DOHH2 (cell line): ENCODE data around the gene XPO6.

Source experiments
- H3F3A ChIP-seq: fragments of 200-600 bp; sonication (generic), shearing (Covaris generic); 2 replicates; pipeline ENCODE4 v1.6.0; 2016; ENCODE audit warnings: antibody characterized with exemption, mild to moderate bottlenecking; ENCODE audit not compliant: control insufficient read depth, insufficient read depth
- H3K27ac ChIP-seq: fragments of 200-600 bp; sonication (generic); 2 replicates; pipeline ENCODE4 v1.5.1; 2014; ENCODE audit warnings: low read depth, mild to moderate bottlenecking, low read length, moderate library complexity
- H3K27me3 ChIP-seq: fragments of 200-600 bp; sonication (generic); 2 replicates; pipeline ENCODE4 v1.6.1; 2014; ENCODE audit warnings: mild to moderate bottlenecking, low read length, mixed read lengths; ENCODE audit not compliant: control insufficient read depth
- H3K36me3 ChIP-seq: fragments of 200-600 bp; sonication (generic); 2 replicates; pipeline ENCODE4 v1.6.1; 2014; ENCODE audit warnings: mild to moderate bottlenecking, low read length, moderate library complexity, mixed read lengths; ENCODE audit not compliant: control insufficient read depth
- H3K4me1 ChIP-seq: fragments of 200-600 bp; sonication (generic); 2 replicates; pipeline ENCODE4 v1.6.1; 2014; ENCODE audit warnings: mild to moderate bottlenecking, low read length, mixed read lengths; ENCODE audit not compliant: control insufficient read depth
- H3K4me2 ChIP-seq: fragments of 200-600 bp; sonication (generic); 2 replicates; pipeline ENCODE4 v1.6.0; 2014; ENCODE audit warnings: mild to moderate bottlenecking, low read length, moderate library complexity
- H3K4me3 ChIP-seq: fragments of 200-600 bp; sonication (generic); 2 replicates; pipeline ENCODE4 v1.5.1; 2014; ENCODE audit warnings: mild to moderate bottlenecking, low read length, mixed read lengths
- H3K79me2 ChIP-seq: fragments of 200-600 bp; sonication (generic); 2 replicates; pipeline ENCODE4 v1.6.1; 2014; ENCODE audit warnings: mild to moderate bottlenecking, low read length, mixed read lengths; ENCODE audit not compliant: control insufficient read depth
- H3K9me2 ChIP-seq: fragments of 200-600 bp; sonication (generic); replicated peaks from 2 replicates; pipeline ENCODE4 v1.6.1; 2014; ENCODE audit warnings: mild to moderate bottlenecking, low read length, mixed read lengths; ENCODE audit not compliant: control insufficient read depth
- H3K9me3 ChIP-seq: fragments of 200-600 bp; sonication (generic); 2 replicates; pipeline ENCODE4 v1.6.1; 2014; ENCODE audit warnings: antibody characterized with exemption, low read length, mixed read lengths; ENCODE audit not compliant: control insufficient read depth, insufficient read depth
- H4K20me1 ChIP-seq: fragments of 200-600 bp; sonication (generic); 2 replicates; pipeline ENCODE4 v1.6.0; 2014; ENCODE audit warnings: low read depth, mild to moderate bottlenecking, antibody characterized with exemption, low read length, moderate library complexity; ENCODE audit not compliant: control insufficient read depth, insufficient read depth
- EZH2phosphoT487 ChIP-seq: fragments of 200-600 bp; sonication (generic); IDR thresholded peaks from 2 replicates; pipeline ENCODE4 v1.6.1; 2017; ENCODE audit warnings: borderline replicate concordance, mild to moderate bottlenecking, antibody characterized with exemption, low read length, moderate library complexity, mixed read lengths
- TF ChIP-seq, protein P1 (sequence below): fragments of 200-600 bp; sonication (generic); IDR thresholded peaks from one replicate; pipeline ENCODE4 v1.5.1; 2014; ENCODE audit warnings: antibody characterized with exemption, mild to moderate bottlenecking, low read depth, low read length; ENCODE audit not compliant: poor library complexity, severe bottlenecking

Gene XPO6

DNA sequence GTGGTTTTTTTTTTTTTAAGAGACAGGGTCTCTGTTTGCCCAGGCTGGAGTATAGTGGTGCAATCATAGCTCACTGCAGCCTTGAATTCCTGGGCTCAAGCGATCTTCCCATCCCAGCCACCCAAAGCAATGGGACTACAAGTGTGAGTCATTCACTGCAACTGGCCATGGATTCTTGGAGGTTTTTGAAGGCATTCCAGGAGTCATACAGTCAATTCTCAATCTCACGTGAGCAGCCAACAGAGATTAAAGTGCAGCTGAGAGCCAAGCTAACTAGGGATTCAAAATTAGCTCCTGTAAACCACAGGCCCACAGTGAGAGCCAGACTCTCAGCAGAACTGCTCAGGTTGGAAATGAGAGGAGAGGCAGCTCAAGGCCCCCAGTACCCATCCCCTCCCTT, 30.2 kb downstream of the XPO6 start:
- H4K20me1 ChIP-seq, result peaks cover 7% of the 10 kb centered on the region; the same call in 1 of the 2 replicates

GRCh38 chr16:28180655-28181460, 30.9 kb downstream of the XPO6 start:
- Histone ChIP-seq H3K79me2 (peaks cover 94% of the 10 kb centered on the region), H3K4me3 (no peak overlapping the region), H4K20me1 (peaks cover 7% of the 10 kb centered on the region; the same call in 1 of the 2 replicates), H3F3A (no peaks in the 10 kb centered on the region), H3K27ac (no peak overlapping the region), H3K9me3 (no peaks in the 10 kb centered on the region), H3K4me2 (no peak overlapping the region), H3K36me3 (peaks cover 70% of the 10 kb centered on the region), H3K9me2 (no peaks in the 10 kb centered on the region), H3K27me3 (no peaks in the 10 kb centered on the region), H3K4me1 (peaks cover 22% of the 10 kb centered on the region)
- TF ChIP-seq, protein P1, sequence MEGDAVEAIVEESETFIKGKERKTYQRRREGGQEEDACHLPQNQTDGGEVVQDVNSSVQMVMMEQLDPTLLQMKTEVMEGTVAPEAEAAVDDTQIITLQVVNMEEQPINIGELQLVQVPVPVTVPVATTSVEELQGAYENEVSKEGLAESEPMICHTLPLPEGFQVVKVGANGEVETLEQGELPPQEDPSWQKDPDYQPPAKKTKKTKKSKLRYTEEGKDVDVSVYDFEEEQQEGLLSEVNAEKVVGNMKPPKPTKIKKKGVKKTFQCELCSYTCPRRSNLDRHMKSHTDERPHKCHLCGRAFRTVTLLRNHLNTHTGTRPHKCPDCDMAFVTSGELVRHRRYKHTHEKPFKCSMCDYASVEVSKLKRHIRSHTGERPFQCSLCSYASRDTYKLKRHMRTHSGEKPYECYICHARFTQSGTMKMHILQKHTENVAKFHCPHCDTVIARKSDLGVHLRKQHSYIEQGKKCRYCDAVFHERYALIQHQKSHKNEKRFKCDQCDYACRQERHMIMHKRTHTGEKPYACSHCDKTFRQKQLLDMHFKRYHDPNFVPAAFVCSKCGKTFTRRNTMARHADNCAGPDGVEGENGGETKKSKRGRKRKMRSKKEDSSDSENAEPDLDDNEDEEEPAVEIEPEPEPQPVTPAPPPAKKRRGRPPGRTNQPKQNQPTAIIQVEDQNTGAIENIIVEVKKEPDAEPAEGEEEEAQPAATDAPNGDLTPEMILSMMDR, result no peak
- no peak for TF ChIP-seq EZH2phosphoT487

More for the DNA sequence above, 30.2 kb downstream of the XPO6 start:
- Histone ChIP-seq H3F3A (no peaks in the 10 kb centered on the region), H3K79me2 (peaks cover 97% of the 10 kb centered on the region), H3K27me3 (no peaks in the 10 kb centered on the region), H3K27ac (no peak overlapping the region), H3K4me2 (no peak overlapping the region), H3K4me3 (no peak overlapping the region), H3K4me1 (peaks cover 22% of the 10 kb centered on the region), H3K9me3 (no peaks in the 10 kb centered on the region), H3K9me2 (no peaks in the 10 kb centered on the region), H3K36me3 (peaks cover 72% of the 10 kb centered on the region)
- no peak for TF ChIP-seq EZH2phosphoT487
- TF ChIP-seq, protein P1, result no peak

DNA sequence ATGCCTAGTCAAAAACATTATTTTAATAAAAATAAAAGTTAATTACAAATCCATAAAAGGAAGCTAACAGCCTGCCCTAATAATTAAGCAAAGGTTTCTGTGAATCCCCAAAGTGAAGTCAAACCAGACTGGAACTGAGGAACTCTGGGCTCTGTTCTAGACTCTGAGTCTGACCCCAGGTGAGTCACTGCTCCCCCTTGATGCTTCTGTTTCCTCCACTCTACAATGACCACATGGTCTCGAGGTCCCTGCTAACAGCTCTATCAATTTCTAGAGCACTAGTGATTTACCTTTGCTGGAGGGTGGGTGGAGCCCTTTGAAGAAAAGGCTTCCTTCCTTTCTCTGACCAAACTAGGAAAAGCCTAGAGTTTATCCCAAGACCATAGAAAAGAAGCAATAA, 32.4 kb downstream of the XPO6 start:
- Histone ChIP-seq H3K36me3 (peaks cover 73% of the 10 kb centered on the region), H3K9me2 (no peaks in the 10 kb centered on the region), H3K4me1 (peaks cover 22% of the 10 kb centered on the region), H3K27ac (no peak overlapping the region), H3K79me2 (peaks cover 92% of the 10 kb centered on the region), H3K4me2 (no peak overlapping the region), H3F3A (no peaks in the 10 kb centered on the region), H3K4me3 (no peak overlapping the region), H4K20me1 (peaks cover 10% of the 10 kb centered on the region; the same call in 1 of the 2 replicates), H3K27me3 (no peaks in the 10 kb centered on the region), H3K9me3 (no peaks in the 10 kb centered on the region)
- no peak for TF ChIP-seq EZH2phosphoT487
- TF ChIP-seq, protein P1, result no peak
